Measurements from ENCODE around the gene TMPRSS13.

DNA sequence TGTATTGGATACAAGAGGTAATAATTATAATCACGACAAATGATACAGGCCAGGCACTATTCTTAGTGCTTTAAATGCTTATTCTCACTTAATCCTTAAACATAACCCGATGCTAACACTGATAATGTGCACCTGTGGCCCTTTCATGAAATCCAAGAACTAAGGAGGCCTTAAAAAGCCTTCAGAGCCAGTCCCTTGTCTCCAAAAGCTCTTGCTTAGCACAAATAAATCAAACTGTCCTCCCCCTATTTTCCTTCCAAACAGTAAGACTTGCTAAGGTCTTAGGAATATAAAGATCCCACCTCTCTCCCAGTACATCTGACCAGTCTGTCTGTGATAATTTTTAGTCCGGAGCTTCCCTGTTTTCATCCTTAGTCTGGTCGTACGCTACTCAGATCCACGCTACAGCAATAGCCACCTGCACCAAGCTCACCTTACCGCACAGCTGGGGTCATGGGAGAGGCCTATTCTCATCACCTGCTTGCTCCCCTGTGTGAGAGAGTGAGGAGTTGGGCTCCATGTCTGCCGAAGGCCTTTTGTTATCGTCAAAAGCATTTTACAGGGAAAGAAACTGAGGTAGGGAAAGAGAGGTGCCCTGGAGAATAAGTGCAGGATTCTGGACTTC, 69.6 kb downstream of the TMPRSS13 start:
- TF ChIP-seq CTCF (IDR thresholded peaks at IDR 0.05) (no peak), EP300 (IDR thresholded peaks at IDR 0.05) (no peak), POLR2A (IDR thresholded peaks at IDR 0.05) (no peak)
